Astrocyte (in vitro differentiated cells and primary cell): ENCODE results near the gene RGS14. TPM values are rescaled to one million over a fixed set of nuclear protein-coding genes. Genes with fewer than 3 reads are reported as not detected.

Source experiments
- DNase-seq: peaks from one replicate; pipeline ENCODE4 v3.0.0-alpha.2; 2010; ENCODE audit warnings: low read depth
- FAIRE-seq: peaks from 2 replicates; lab custom pipeline; 2011; peaks lifted over from hg19 to GRCh38; lab: Jason Lieb, UNC
- H2AFZ ChIP-seq: 2 replicates; pipeline ENCODE4 v1.6.0; 2012; ENCODE audit warnings: low read depth, low read length, inconsistent platforms
- H3K27ac ChIP-seq: 2 replicates; pipeline ENCODE4 v1.5.1; 2011; ENCODE audit warnings: low read depth, low read length, inconsistent platforms
- H3K27me3 ChIP-seq: 2 replicates; pipeline ENCODE4 v1.6.0; 2011; ENCODE audit warnings: low read length, inconsistent platforms; ENCODE audit not compliant: insufficient read depth
- H3K36me3 ChIP-seq: 2 replicates; pipeline ENCODE4 v1.5.1; 2011; ENCODE audit warnings: low read length, inconsistent platforms; ENCODE audit not compliant: insufficient read depth
- H3K4me1 ChIP-seq: 2 replicates; pipeline ENCODE4 v1.5.1; 2011; ENCODE audit warnings: low read length, inconsistent platforms; ENCODE audit not compliant: insufficient read depth
- H3K4me2 ChIP-seq: 2 replicates; pipeline ENCODE4 v1.6.0; 2012; ENCODE audit warnings: low read length, inconsistent platforms
- H3K4me3 ChIP-seq: 2 replicates; pipeline ENCODE4 v1.5.1; 2011; ENCODE audit warnings: low read depth, mild to moderate bottlenecking, low read length, inconsistent platforms; ENCODE audit not compliant: insufficient read depth
- H3K79me2 ChIP-seq: 2 replicates; pipeline ENCODE4 v1.6.0; 2012; ENCODE audit warnings: mild to moderate bottlenecking, low read length, inconsistent platforms; ENCODE audit not compliant: insufficient read depth
- H3K9ac ChIP-seq: 2 replicates; pipeline ENCODE4 v1.6.0; 2012; ENCODE audit warnings: mild to moderate bottlenecking, low read length, inconsistent platforms
- H3K9me3 ChIP-seq: 2 replicates; pipeline ENCODE4 v1.5.1; 2012; ENCODE audit warnings: low read depth, mild to moderate bottlenecking, low read length, inconsistent platforms; ENCODE audit not compliant: insufficient read depth
- H4K20me1 ChIP-seq: 2 replicates; pipeline ENCODE4 v1.6.0; 2012; ENCODE audit warnings: low read length, inconsistent platforms; ENCODE audit not compliant: insufficient read depth
- H3K27ac Mint-ChIP-seq: one replicate; pipeline ENCODE4 v1.8.0; 2021; ENCODE audit warnings: mild to moderate bottlenecking, mixed read lengths; ENCODE audit not compliant: unreplicated experiment
- H3K27me3 Mint-ChIP-seq: one replicate; pipeline ENCODE4 v1.8.0; 2021; ENCODE audit warnings: low read depth, mixed read lengths; ENCODE audit not compliant: unreplicated experiment
- H3K36me3 Mint-ChIP-seq: one replicate; pipeline ENCODE4 v1.8.0; 2021; ENCODE audit warnings: low read depth, mixed read lengths; ENCODE audit not compliant: unreplicated experiment
- H3K4me1 Mint-ChIP-seq: one replicate; pipeline ENCODE4 v1.8.0; 2021; ENCODE audit warnings: low read depth, mixed read lengths; ENCODE audit not compliant: unreplicated experiment
- H3K4me3 Mint-ChIP-seq: one replicate; pipeline ENCODE4 v1.8.0; 2021; ENCODE audit warnings: mild to moderate bottlenecking, moderate library complexity, mixed read lengths; ENCODE audit not compliant: unreplicated experiment
- H3K9me3 Mint-ChIP-seq: one replicate; pipeline ENCODE4 v1.8.0; 2021; ENCODE audit warnings: mild to moderate bottlenecking, mixed read lengths; ENCODE audit not compliant: unreplicated experiment
- EZH2 ChIP-seq: IDR thresholded peaks from 2 replicates; pipeline ENCODE4 v1.6.1; 2012; ENCODE audit warnings: mild to moderate bottlenecking, low read length, inconsistent platforms; ENCODE audit not compliant: insufficient read depth
- total RNA-seq: library from RNA; stranded (reverse); gene quantifications from 2 replicates; pipeline ENCODE4 v1.2.1, GENCODE V29; 2021
- TF ChIP-seq, protein P1 (sequence below): IDR thresholded peaks from 2 replicates; pipeline ENCODE4 v1.5.1; 2011; ENCODE audit warnings: low read depth, mild to moderate bottlenecking, inconsistent platforms, low read length, moderate library complexity; ENCODE audit not compliant: insufficient read depth

Gene RGS14
- total RNA-seq, 1 donor from 2014 or later: 7.8 TPM

DNA sequence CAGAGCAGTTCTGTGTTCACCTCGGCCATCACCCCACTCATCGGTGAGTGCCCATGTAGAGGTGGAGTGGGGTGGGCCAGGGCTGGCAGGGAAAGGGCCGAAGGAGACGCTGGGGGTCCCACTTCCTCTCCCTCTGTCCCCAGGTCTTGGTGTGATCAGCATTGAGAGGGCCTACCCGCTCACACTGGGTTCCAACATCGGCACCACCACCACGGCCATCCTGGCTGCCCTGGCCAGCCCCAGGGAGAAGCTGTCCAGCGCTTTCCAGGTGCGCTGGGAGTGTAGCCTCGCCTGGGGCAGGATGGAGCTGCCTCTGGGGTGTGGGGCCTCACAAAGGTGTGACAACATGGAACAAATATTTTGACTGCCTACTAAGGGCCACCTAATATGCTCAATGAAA is 39.1 kb downstream of the RGS14 start:
- peaks cover 47% of the 10 kb centered on the region for H3K27me3 Mint-ChIP-seq
- Histone ChIP-seq H3K9me3 (no peaks in the 10 kb centered on the region), H2AFZ (no peak overlapping the region), H4K20me1 (no peaks in the 10 kb centered on the region), H3K9ac (no peak overlapping the region), H3K4me2 (no peak overlapping the region), H3K27ac (no peak overlapping the region), H3K36me3 (no peaks in the 10 kb centered on the region), H3K4me1 (peaks cover 11% of the 10 kb centered on the region), H3K27me3 (peaks cover 30% of the 10 kb centered on the region), H3K4me3 (no peak overlapping the region), H3K79me2 (no peaks in the 10 kb centered on the region)
- FAIRE-seq (no peak), DNase-seq (no peak)
- H3K4me1 Mint-ChIP-seq: no peaks in the 10 kb centered on the region
- H3K27ac Mint-ChIP-seq: no peak overlapping the region
- TF ChIP-seq EZH2: no peak
- TF ChIP-seq, protein P1, sequence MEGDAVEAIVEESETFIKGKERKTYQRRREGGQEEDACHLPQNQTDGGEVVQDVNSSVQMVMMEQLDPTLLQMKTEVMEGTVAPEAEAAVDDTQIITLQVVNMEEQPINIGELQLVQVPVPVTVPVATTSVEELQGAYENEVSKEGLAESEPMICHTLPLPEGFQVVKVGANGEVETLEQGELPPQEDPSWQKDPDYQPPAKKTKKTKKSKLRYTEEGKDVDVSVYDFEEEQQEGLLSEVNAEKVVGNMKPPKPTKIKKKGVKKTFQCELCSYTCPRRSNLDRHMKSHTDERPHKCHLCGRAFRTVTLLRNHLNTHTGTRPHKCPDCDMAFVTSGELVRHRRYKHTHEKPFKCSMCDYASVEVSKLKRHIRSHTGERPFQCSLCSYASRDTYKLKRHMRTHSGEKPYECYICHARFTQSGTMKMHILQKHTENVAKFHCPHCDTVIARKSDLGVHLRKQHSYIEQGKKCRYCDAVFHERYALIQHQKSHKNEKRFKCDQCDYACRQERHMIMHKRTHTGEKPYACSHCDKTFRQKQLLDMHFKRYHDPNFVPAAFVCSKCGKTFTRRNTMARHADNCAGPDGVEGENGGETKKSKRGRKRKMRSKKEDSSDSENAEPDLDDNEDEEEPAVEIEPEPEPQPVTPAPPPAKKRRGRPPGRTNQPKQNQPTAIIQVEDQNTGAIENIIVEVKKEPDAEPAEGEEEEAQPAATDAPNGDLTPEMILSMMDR: no peak
- no peak overlapping the region for H3K4me3 Mint-ChIP-seq
- no peaks in the 10 kb centered on the region for H3K9me3 Mint-ChIP-seq
- H3K36me3 Mint-ChIP-seq: no peaks in the 10 kb centered on the region

DNA sequence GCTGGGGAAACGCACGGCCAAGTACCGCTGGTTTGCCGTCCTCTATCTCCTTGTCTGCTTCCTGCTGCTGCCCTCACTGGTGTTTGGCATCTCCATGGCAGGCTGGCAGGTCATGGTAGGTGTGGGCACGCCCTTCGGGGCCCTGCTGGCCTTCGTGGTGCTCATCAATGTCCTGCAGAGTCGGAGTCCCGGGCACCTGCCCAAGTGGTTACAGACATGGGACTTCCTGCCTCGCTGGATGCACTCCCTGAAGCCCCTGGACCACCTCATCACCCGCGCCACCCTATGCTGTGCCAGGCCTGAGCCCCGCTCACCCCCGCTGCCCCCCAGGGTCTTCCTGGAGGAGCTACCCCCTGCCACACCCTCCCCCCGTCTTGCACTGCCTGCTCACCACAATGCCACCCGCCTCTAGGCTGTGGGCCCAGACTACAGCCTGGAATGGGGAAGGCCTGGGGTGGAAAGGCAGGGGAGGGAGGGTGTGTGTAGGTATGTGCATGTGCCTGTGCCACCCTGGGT is 40.2 kb downstream of the RGS14 start:
- Histone ChIP-seq H3K4me1 (peaks cover 15% of the 10 kb centered on the region), H3K9ac (no peak overlapping the region), H3K79me2 (no peaks in the 10 kb centered on the region), H4K20me1 (no peaks in the 10 kb centered on the region), H3K4me2 (no peak overlapping the region), H3K27ac (no peak overlapping the region), H2AFZ (no peak overlapping the region), H3K27me3 (peaks cover 40% of the 10 kb centered on the region), H3K4me3 (no peak overlapping the region), H3K36me3 (no peaks in the 10 kb centered on the region), H3K9me3 (no peaks in the 10 kb centered on the region)
- no peak overlapping the region for H3K27ac Mint-ChIP-seq
- H3K36me3 Mint-ChIP-seq: no peaks in the 10 kb centered on the region
- no peaks in the 10 kb centered on the region for H3K9me3 Mint-ChIP-seq
- FAIRE-seq (no peak), DNase-seq (no peak)
- H3K27me3 Mint-ChIP-seq: peaks cover 52% of the 10 kb centered on the region
- no peak overlapping the region for H3K4me3 Mint-ChIP-seq
- TF ChIP-seq, protein P1: no peak
- no peak for TF ChIP-seq EZH2
- H3K4me1 Mint-ChIP-seq: no peaks in the 10 kb centered on the region

DNA sequence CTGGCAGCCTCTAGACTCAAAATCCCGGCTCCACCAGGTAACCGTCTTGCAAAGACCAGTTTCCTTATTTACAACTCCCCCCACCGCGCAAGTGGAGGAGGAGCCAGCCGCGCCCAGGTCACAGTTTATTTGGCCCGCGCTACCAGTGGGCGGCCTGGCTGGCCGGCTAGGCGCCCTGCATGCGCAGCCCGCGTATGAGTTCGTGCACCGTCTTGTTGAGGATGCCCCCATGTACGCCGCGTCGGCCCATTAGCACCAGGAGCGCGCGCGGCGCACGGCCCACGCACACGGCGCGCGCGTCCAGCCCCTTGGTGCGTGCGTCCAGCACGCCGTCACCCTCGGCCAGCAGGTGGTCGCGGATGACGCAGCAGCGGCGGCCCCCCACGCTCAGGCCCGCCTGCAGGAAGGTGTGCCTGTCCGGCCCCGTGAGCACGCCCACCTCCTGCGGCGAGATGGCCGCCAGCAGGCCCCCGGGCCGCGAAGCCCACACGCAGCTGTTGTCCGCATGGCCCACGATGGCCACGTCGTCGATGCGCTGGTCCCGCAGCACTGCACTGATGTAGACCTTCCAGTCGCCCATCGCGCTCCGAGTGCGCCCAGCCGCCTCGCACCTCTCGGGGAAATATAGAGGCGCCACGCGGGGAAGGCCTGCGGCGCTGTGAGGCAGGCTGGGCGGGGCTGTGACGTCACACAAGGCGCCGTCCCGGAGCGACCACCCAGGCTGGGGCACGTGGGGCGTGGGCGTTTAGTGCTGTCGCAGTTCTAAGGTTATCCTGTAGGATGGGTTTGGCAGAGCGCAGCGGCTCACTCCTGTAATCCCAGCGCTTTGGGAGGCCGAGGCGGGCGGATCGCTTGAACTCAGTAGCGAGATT is 42.5 kb downstream of the RGS14 start, which contains the start of gene PFN3:
Gene PFN3, minus strand, starts transcription at position 665 of the 872 bp plus-strand sequence. Its CDS starts 85 bp downstream, at position 580.
- Mint-ChIP-seq H3K9me3 (no peaks in the 10 kb centered on the region), H3K27ac (no peak within 1 kb of the TSS), H3K4me1 (no peaks in the 10 kb centered on the region), H3K36me3 (no peaks in the 10 kb centered on the region), H3K4me3 (no peak within 1 kb of the TSS), H3K27me3 (peaks cover 43% of the 10 kb centered on the region)
- peak within 1 kb of the TSS; percentile 55 for H2AFZ ChIP-seq
- peaks cover 44% of the 10 kb centered on the region for H3K27me3 ChIP-seq
- TF ChIP-seq, protein P1: no peak
- peak; percentile 79 for TF ChIP-seq EZH2
- no peak within 1 kb of the TSS for H3K4me3 ChIP-seq
- H3K9ac ChIP-seq: no peak within 1 kb of the TSS
- DNase-seq: no peak
- peaks cover 30% of the 10 kb centered on the region for H3K4me1 ChIP-seq
- H3K79me2 ChIP-seq: no peaks in the 10 kb centered on the region
- peak within 1 kb of the TSS; percentile 45 for H3K4me2 ChIP-seq
- H3K36me3 ChIP-seq: no peaks in the 10 kb centered on the region
- H3K27ac ChIP-seq: no peak within 1 kb of the TSS
- no peaks in the 10 kb centered on the region for H3K9me3 ChIP-seq
- H4K20me1 ChIP-seq: no peaks in the 10 kb centered on the region
- no peak for FAIRE-seq
